Fibroblast of lung (primary cell): Measurements from ENCODE around the gene BBS9.

Source experiments
- EZH2 ChIP-seq: IDR thresholded peaks from 2 replicates; pipeline ENCODE4 v1.5.1; 2012; ENCODE audit warnings: low read length, control low read depth, mild to moderate bottlenecking; ENCODE audit errors: missing control alignments
- TF ChIP-seq, protein P1 (sequence below), 2 donors: IDR thresholded peaks in 1 of 2; conservative IDR thresholded peaks in 1 of 2; 1 replicate in 1 of 2; 2 replicates in 1 of 2; pipeline ENCODE4 v1.5.1; 2011 to 2012; ENCODE audit warnings: low read length in 2 of 2, control low read depth in 1 of 2, inconsistent platforms in 1 of 2, low read depth in 1 of 2, mild to moderate bottlenecking in 1 of 2

DNA sequence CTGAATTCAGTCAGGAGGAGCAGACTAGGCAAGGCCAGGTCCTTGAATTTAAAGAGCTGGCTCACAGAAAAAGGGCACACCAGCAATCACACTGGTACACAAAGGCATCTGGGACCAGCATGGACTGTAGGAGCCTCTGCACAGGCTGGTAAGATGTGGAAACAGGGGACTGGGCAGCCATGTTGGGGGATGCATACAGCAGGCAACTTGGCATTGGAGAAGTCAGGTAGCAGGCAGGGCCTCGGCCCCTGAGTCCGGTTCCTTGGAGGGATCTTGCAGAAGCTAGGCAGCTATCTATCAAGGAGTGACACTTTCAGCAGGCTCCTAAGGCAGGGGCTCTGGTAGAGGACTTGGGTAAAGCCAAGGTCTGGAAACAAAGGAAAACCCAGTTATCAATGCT lies 399.7 kb downstream of the BBS9 start:
- TF ChIP-seq, protein P1, sequence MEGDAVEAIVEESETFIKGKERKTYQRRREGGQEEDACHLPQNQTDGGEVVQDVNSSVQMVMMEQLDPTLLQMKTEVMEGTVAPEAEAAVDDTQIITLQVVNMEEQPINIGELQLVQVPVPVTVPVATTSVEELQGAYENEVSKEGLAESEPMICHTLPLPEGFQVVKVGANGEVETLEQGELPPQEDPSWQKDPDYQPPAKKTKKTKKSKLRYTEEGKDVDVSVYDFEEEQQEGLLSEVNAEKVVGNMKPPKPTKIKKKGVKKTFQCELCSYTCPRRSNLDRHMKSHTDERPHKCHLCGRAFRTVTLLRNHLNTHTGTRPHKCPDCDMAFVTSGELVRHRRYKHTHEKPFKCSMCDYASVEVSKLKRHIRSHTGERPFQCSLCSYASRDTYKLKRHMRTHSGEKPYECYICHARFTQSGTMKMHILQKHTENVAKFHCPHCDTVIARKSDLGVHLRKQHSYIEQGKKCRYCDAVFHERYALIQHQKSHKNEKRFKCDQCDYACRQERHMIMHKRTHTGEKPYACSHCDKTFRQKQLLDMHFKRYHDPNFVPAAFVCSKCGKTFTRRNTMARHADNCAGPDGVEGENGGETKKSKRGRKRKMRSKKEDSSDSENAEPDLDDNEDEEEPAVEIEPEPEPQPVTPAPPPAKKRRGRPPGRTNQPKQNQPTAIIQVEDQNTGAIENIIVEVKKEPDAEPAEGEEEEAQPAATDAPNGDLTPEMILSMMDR (conservative IDR thresholded peaks at IDR 0.05 in 1 of 2, IDR thresholded peaks at IDR 0.05 in 1 of 2; ENCODE audit: low read depth in 1 of 2, low read length in 2 of 2): no peak
- no peak for TF ChIP-seq EZH2
